HG03175 (cell line): ENCODE data around the gene DNAJC5.

Experiments
- ATAC-seq: cut with Tn5 transposase; IDR thresholded peaks from one replicate; pipeline ENCODE4 v1.9.1; 2021; ENCODE audit warnings: mild to moderate bottlenecking, moderate library complexity; ENCODE audit not compliant: unreplicated experiment

Gene DNAJC5

GRCh38 chr20:63883201-63883593 lies 11.7 kb upstream of the DNAJC5 start:
- no peak for ATAC-seq

- ATAC-seq: no peak
These were observed 10.2 kb upstream of the DNAJC5 start for GRCh38 chr20:63884506-63885263.

- ATAC-seq: no peak
These were observed 9.5 kb upstream of the DNAJC5 start for GRCh38 chr20:63885264-63886053.

DNA sequence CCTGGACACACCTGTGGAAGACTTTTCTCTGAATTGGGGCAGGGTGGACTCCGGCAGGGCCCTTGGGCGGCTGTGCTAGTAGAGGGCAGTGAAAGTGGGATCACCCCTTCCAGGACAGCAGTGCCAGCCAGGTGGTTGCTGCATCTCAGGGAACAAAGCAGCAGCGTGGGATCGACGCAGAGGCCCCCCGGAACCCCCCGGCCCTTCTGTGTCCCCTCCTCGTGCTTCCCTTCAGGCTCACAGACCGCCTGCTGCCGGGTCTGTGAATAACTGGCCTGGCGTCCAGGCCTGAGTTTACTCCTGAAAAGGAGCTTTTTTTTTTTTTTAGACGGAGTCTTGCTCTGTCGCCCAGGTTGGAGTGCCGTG lies 8.9 kb upstream of the DNAJC5 start:
- no peak for ATAC-seq

DNA sequence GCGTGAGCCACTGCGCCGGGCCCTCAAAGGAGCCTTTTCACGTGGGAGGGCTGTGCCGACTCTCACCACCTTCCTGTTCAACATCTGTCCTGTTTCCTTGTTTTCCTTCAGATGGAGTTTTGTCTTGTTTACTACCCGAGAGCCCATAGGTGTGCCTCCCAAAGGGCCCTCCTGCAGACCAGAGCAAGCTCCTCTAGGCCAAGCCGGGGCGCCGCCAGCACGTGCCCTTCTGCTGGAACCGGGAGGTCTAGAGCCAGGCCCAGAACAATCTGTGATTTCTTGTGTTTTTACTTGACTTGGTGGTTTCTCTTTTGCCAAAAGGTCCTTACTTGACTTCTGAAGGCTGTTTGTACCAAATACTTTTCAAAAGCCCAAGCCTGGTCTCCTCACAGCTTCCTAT lies 8.0 kb upstream of the DNAJC5 start:
- no peak for ATAC-seq

DNA sequence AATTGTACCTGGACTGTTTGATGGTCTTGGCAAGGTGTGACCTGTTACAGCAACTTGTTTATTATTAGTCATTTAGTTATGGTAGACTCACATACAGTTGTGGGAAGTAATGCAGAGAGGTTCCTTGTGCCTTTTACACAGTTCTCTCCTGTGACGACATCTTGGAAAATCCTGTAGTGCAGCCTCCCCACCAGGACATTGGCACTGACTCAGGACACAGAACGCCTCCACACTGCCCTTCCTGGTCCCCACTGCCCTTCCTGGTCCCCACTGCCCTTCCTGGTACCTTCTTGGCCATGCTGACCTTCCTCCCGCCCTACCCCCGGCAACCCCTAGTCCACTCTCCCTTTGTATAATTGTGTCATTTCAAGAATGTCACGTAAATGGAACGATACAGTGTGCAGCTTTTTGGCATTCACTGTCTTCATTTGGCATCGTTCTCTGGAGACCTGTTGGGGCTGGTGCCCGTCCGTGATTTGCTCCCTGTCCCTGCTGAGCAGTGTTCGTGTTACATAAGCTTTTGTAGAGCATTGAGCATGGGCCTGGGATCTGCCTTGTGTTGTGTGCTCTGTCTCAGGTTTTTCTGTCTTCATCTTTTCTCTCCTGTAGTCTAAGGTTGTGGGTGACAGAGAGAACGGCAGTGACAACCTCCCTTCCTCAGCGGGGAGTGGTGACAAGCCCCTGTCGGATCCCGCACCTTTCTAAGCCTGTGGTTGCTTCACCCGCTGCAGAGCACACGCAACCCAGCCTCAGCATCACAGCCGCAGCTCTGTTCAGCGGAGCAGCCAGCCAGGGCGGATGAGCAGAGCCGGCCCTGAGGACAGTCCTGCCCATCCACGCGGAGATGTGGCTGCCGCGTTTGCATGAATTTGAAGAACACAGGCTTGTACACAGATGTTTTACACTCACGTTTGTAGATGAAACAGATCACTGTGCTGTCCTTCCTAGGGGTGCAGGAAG lies 5.4 kb upstream of the DNAJC5 start:
- no peak for ATAC-seq

- ATAC-seq: no peak
These were observed 4.7 kb upstream of the DNAJC5 start for GRCh38 chr20:63890201-63890576.

DNA sequence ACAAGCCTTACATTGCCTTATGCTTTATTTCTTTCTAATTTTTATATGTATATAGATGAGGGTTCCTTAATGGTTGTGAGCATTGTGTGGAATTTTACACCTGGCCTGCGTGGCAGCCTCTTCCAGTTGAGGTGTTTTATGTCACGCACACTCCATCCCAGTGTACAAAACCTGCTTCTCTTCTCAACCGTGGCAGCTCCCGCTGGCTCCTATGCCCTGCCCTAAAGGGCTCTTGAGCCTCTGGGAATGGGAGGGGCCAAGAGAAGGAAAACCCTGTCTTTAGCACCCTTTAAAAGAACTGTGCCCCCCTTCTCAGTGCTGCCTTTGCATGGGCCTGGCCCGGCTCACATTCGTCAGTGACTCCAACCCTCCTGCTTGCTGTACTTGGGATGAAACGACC lies 4.3 kb upstream of the DNAJC5 start:
- no peak for ATAC-seq

DNA sequence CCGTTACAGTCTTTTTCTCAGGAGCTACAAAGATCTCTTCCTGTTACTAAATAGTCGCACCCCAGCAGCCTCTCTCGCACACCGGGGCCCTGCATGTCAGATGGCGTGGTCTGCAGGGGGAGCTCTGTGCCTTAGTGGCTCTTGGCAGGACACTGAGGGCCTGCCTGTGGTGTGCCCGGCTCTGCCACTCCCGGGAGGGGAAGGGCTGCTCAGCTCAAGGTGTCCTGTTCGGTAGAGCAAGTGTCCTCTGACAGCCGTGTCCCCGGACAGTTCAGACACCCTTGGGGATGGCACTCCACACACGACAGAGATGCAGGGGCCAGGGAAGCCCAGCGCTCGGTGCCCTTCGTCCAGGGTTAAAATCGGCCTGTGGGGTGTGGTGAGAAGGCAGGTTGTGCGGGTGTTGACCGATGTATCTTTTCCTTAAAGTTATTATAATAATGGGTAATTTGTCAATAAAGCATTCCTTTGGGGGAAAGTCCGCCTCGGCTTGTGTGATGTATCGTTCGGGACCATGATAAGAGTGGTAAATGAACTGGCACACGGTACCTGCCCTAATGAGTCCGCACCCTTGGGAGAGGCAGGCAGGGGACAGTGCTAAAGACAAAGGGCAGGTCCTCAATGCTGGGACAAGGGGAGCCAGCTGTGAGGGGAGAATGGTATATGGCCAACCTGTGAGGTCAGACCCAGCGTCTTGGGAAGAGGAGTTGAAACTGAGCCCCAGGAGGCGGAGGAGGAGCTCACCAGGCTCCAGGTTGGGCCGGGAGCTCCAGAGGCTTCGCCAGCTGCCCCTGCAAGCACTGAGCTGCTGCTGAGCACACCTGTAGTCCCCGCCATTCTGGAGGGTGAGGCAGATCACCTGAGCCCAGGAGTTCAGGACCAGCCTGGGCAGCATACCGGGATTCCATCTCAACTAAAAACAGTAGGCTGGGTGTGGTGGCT lies 3.6 kb upstream of the DNAJC5 start:
- ATAC-seq: no peak

GRCh38 chr20:63892402-63892801 lies 2.5 kb upstream of the DNAJC5 start:
- ATAC-seq: no peak

DNA sequence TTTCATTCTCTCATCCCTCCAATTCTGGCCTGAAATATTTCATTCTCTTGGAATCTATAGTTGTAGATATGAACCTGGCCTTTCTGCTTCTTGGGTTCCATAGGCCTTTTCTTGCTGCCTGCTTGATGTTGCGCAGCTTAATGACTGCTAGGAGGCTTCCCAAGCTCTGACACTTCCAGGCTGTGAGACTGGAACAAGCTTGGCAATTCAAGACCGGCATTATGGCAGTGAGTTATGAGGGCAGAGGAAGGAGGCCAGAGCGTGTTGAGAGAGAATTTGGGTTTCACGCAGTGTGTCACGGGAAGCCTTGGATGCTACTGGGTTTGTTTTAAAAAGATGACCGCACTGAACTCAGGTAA lies 948 bp upstream of the DNAJC5 start:
- no peak for ATAC-seq

- ATAC-seq: peak; percentile 7
These were observed 451 bp downstream of the DNAJC5 start for GRCh38 chr20:63895202-63895951.

DNA sequence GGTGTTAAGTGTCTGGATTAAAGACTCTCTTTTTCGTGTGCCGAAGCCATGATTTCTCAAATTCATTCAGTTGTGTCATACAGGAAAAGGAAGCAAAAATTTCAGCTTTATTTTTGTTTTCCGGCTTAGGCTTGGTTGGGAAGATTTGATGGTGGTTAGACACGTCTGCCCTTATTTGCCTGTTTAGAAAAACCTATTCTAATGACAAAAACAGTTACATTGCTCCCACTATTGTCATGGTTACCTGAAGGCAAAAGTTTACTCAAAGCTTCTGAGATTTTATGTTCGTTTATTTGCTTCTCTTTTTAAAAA lies 982 bp downstream of the DNAJC5 start:
- no peak for ATAC-seq

DNA sequence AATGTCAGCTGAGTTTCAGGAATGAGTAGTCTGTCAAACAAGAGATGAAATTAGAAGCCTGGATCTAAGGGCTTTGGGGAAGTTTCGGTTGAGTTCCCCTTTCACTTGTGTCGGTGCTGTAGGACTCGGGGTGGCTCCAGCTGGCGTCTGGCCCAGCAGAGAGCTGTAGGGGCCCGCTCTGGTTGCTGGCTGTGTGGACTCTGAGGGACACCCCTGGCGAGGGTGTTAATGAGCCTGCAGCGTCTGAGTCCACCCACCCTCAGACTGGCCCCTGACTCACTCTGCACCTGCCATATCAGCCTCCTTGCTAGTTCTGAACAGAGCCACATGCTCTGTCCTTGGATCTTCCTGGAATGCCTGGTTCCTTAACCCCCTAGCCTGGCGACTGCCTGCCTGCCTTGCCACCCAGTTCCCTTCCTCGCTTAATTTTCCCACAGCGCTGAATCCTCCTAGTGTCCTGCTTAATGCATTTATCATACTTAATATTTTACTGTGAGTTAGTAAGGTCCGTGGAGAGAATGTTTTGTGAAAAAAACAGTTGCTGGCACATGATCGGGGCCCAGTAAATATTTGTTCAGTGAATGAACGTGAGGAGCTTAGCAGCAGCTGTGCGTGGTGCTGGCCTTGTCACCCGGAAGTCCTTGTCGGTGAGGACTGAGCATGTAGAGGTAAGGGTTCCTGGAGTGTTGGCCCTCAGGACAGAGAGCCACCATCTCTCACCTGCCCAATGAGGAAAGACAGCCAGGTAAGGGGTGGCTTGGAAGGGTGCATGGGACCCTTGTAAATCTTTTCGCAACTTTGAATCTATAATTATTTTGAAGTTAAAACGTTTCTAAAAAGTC lies 1.6 kb downstream of the DNAJC5 start:
- peak; percentile 33 for ATAC-seq

DNA sequence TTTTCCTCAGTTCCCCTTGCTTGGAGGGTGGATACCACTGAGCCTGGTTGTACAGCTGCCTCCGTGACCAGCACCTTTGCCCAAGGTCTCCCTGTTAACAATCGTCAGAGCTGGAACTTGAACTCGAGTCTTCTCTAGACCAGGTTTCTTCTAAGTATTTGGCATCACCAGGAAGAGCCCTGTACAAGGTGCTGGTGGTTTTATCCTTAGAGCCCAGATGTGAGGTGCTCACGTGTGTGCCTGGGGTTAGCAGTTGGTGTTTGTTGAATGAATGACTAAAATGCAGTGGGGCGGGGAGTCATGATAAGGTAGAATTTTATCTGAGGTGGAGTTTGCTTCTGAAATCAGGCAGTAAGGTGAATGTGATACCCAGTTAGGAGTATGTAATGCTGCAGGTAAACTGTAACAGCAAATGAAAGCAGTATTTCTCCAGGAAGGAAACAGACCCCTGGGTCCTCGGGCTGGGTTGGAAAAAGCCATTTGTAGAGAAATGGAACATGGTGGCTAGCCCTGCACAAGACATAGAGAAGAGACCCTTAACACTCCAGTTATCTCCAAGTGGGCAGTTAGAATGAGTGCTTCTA lies 3.1 kb downstream of the DNAJC5 start:
- no peak for ATAC-seq

- no peak for ATAC-seq
These were observed 4.1 kb downstream of the DNAJC5 start for GRCh38 chr20:63898882-63899558.

- ATAC-seq: no peak
These were observed 5.5 kb downstream of the DNAJC5 start for GRCh38 chr20:63900413-63900812.
